VCaP (cell line): ENCODE data around the gene ADAMTS14.

Source experiments
- H3K27ac ChIP-seq: fragments of 450-650 bp; 2 replicates; pipeline ENCODE4 v1.5.1; 2017
- TF ChIP-seq, protein P1 (sequence below): fragments of 450-650 bp; conservative IDR thresholded peaks from 2 replicates; pipeline ENCODE4 v1.5.1; 2017; ENCODE audit warnings: mild to moderate bottlenecking, moderate library complexity

ADAMTS14 gene

DNA sequence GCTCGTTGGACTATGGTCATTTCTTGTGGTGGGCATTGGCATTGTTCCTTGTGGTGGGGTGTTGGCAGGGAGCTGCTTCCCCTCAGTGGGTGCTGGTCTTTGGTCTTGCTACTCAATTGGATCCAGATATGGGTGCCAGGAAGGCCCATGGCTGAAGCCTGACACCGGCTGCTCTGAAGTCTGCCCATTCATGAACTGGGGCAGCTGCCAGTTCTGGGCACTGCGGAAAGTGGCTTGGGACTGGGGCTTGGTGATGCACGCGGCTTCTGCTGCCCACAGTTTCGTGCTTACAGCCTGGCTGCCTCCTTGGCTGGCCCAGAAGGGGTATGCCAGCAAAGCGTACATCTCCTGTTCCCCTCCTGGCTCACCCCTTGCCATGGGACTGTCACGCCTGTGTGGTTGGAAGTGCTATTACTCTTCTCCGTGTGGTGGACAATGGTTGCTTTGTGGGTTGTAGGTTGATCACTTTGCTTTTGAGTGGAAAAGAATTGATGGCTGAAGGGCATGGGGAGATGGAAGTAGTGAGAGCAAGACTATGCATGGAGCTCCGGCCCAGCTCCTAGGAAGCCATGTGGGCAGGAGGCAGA lies 54.7 kb downstream of the ADAMTS14 start:
- no peak overlapping the region for H3K27ac ChIP-seq
- TF ChIP-seq, protein P1, sequence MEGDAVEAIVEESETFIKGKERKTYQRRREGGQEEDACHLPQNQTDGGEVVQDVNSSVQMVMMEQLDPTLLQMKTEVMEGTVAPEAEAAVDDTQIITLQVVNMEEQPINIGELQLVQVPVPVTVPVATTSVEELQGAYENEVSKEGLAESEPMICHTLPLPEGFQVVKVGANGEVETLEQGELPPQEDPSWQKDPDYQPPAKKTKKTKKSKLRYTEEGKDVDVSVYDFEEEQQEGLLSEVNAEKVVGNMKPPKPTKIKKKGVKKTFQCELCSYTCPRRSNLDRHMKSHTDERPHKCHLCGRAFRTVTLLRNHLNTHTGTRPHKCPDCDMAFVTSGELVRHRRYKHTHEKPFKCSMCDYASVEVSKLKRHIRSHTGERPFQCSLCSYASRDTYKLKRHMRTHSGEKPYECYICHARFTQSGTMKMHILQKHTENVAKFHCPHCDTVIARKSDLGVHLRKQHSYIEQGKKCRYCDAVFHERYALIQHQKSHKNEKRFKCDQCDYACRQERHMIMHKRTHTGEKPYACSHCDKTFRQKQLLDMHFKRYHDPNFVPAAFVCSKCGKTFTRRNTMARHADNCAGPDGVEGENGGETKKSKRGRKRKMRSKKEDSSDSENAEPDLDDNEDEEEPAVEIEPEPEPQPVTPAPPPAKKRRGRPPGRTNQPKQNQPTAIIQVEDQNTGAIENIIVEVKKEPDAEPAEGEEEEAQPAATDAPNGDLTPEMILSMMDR: no peak

DNA sequence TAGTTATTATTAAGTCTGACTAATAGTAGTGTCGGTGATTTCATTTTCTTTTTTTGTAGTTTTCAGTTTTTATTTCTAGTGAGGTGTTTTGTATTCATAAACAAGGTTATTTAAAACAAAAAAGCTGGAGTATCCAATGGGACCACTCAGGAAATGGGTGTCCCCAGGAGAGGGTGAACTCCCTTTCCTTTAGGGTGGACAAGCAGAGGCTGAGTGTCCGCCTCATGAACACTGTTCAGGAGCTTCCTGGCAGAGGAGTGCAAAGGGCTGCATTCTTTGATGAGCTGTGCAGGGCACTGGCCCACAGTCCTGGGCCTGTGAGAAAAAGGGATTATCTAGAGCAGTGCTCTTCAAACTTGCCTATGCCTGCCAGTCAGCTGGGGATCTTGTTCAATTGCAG lies 56.0 kb downstream of the ADAMTS14 start:
- no peak overlapping the region for H3K27ac ChIP-seq
- TF ChIP-seq, protein P1: no peak

DNA sequence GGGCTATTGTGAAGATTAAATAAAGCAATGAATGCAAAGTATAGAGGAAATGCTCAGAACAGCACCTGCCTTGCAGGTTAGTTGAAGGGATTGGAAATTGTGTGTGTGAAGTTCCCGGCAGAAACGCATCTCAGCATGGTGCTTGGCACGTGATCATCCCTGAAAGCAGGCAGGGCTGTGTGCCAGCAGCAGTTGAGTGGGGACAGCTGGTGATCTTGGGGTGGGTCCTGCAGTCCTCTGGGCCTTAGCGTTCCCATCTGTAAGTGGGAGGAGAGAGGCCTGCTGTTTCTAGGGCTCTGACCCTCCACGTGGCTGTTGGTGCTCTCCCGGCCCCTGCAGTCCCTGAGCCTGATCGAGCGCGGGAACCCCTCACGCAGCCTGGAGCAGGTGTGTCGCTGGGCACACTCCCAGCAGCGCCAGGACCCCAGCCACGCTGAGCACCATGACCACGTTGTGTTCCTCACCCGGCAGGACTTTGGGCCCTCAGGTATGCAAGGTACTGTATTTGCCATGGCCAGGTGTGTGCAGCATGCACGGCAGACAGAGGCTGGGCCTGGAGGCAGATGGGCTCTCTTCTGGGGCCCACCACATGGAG lies 57.6 kb downstream of the ADAMTS14 start:
- TF ChIP-seq, protein P1: no peak
- no peak overlapping the region for H3K27ac ChIP-seq

DNA sequence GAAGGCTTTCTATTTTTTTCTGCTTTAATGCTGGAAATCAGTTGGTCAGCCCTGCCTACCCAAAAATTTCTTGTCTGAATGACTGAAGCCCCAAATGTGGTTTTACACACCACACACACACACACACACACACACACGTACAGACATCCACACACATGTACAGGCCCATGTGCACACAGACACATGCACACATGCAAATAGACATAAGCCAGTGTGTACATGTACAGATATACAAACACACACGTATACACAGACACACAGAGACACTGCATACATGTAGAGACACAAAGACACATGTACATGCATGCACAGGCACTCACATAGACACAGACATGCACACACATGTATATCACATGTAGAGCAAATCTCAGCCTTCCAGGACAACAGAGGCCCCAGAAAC lies 58.6 kb downstream of the ADAMTS14 start:
- TF ChIP-seq, protein P1: no peak

DNA sequence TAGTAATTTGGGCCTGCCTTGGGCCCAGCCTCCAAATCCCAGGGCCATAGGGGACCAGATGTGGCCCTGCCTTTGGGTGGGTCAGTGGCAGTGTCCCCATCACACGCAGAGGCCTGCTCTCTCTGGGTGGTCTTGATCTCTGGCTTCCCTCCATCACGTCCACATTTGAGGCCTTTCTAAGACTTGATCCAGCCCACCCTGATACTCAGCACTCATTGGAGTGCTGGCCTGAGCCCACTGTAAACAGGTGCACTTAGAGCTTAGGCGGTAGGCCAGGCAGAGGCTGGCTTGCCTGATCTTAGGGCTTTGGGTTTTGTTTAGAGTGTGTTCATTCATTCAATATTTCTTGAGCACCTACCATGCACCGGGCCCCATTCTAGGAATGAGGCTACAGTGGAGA lies 60.3 kb downstream of the ADAMTS14 start:
- no peak overlapping the region for H3K27ac ChIP-seq
- TF ChIP-seq, protein P1: no peak

More for the DNA sequence above, 58.6 kb downstream of the ADAMTS14 start:
- no peak overlapping the region for H3K27ac ChIP-seq

DNA sequence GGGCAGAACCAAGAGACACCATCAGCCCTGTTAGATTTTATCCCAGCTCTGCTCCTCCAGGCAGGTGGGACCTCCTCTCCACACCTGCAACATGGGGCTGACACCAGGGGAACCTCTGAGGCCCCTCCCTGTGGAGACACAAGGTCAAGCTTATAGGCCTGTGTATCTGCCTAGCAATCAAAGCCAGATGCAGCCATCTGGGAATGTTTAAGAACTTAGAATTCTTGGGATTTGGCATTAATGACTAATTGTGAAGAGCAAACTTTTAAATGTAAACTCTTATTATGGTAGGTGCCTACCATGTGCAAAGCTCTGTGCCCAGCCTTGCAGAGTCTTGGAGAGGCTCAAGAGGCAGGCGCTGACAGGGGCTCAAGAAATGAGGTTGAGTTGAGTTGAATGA lies 60.7 kb downstream of the ADAMTS14 start:
- TF ChIP-seq, protein P1: no peak
- H3K27ac ChIP-seq: no peak overlapping the region

DNA sequence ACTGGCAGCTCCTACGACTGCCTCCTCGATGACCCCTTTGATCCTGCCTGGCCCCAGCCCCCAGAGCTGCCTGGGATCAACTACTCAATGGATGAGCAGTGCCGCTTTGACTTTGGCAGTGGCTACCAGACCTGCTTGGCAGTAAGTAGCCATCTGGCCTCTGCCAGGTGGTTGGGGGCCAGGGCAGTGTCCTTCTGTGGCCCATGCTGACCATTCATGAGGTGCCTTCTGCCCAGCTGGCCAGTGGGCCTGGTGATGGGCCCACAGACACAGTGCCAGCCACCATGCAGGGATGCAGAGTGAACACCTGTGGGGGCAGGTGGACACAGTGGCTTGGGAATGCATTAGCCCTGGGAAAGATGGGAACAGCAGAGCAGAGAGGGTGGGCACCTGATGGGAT lies 62.9 kb downstream of the ADAMTS14 start:
- no peak overlapping the region for H3K27ac ChIP-seq
- TF ChIP-seq, protein P1: no peak
